Neuronal stem cell (in vitro differentiated cells): Measurements from ENCODE around the gene B4GALT5. TPM values are rescaled to one million over a fixed set of nuclear protein-coding genes. Genes with fewer than 3 reads are reported as not detected.
"Not testable (repeated sequence)": the region's sequence is repeated elsewhere in the genome, so short reads cannot be mapped to it uniquely, and the experiment has no call there.

Source experiments
- DNase-seq: peaks from one replicate; pipeline ENCODE4 v3.0.0-alpha.2; 2013; ENCODE audit warnings: low spot score
- H2AFZ ChIP-seq: one replicate; pipeline ENCODE4 v1.6.1; 2013; ENCODE audit warnings: mild to moderate bottlenecking, low read length, inconsistent platforms
- H2AK5ac ChIP-seq: 2 replicates; pipeline ENCODE4 v1.6.1; 2013; ENCODE audit warnings: low read depth, mild to moderate bottlenecking, inconsistent platforms, low read length, moderate library complexity, mixed read lengths
- H2BK120ac ChIP-seq: 2 replicates; pipeline ENCODE4 v1.6.1; 2013; ENCODE audit warnings: low read depth, mild to moderate bottlenecking, inconsistent platforms, low read length, moderate library complexity, mixed read lengths
- H2BK12ac ChIP-seq: one replicate; pipeline ENCODE4 v1.6.1; 2013; ENCODE audit warnings: low read length, inconsistent platforms
- H2BK15ac ChIP-seq: 2 replicates; pipeline ENCODE4 v1.6.1; 2013; ENCODE audit warnings: mild to moderate bottlenecking, low read length, inconsistent platforms, mixed read lengths
- H2BK5ac ChIP-seq: one replicate; pipeline ENCODE4 v1.6.1; 2013; ENCODE audit warnings: inconsistent platforms, mild to moderate bottlenecking, low read length, moderate library complexity
- H3K14ac ChIP-seq: one replicate; pipeline ENCODE4 v1.6.1; 2013; ENCODE audit warnings: low read length, inconsistent platforms
- H3K18ac ChIP-seq: 2 replicates; pipeline ENCODE4 v1.6.1; 2013; ENCODE audit warnings: low read length, inconsistent platforms
- H3K23ac ChIP-seq: 2 replicates; pipeline ENCODE4 v1.6.1; 2013; ENCODE audit warnings: low read depth, mild to moderate bottlenecking, mixed read lengths, low read length, inconsistent platforms; ENCODE audit not compliant: poor library complexity
- H3K27ac ChIP-seq: replicated peaks from 3 replicates; pipeline ENCODE4 v1.5.1; 2013; ENCODE audit warnings: low read length, inconsistent platforms
- H3K27me3 ChIP-seq, 3 experiments: 2 replicates each; pipeline ENCODE4 v1.6.1; 2013; ENCODE audit warnings: low read length in 3 of 3, mild to moderate bottlenecking in 2 of 3, inconsistent platforms in 1 of 3, low read depth in 1 of 3, mixed read lengths in 1 of 3, moderate library complexity in 1 of 3; ENCODE audit not compliant: control insufficient read depth in 3 of 3, insufficient read depth in 3 of 3
- H3K36me3 ChIP-seq, 2 donors: replicated peaks in 1 of 2; 2 replicates each; pipeline ENCODE4 v1.6.1; 2013; ENCODE audit warnings: low read length in 2 of 2; ENCODE audit not compliant: control insufficient read depth in 2 of 2, insufficient read depth in 2 of 2
- H3K4ac ChIP-seq: 2 replicates; pipeline ENCODE4 v1.6.1; 2013; ENCODE audit warnings: inconsistent platforms, mild to moderate bottlenecking, low read length, moderate library complexity
- H3K4me1 ChIP-seq, 2 donors: 1 replicate in 1 of 2; 2 replicates in 1 of 2; pipeline ENCODE4 v1.6.1; 2013; ENCODE audit warnings: low read length in 2 of 2, low read depth in 1 of 2; ENCODE audit not compliant: control insufficient read depth in 2 of 2, insufficient read depth in 1 of 2
- H3K4me2 ChIP-seq: one replicate; pipeline ENCODE4 v1.6.1; 2013; ENCODE audit warnings: mild to moderate bottlenecking, low read length, inconsistent platforms; ENCODE audit not compliant: insufficient read depth, poor library complexity, severe bottlenecking
- H3K4me3 ChIP-seq, 2 donors: 2 replicates each; pipeline ENCODE4 v1.5.1; 2013; ENCODE audit warnings: low read length in 2 of 2, mild to moderate bottlenecking in 2 of 2, inconsistent platforms in 1 of 2, moderate library complexity in 1 of 2
- H3K79me1 ChIP-seq: one replicate; pipeline ENCODE4 v1.6.1; 2013; ENCODE audit warnings: low read depth, mild to moderate bottlenecking, inconsistent platforms, low read length, moderate library complexity
- H3K9ac ChIP-seq: one replicate; pipeline ENCODE4 v1.6.1; 2013; ENCODE audit warnings: mild to moderate bottlenecking, low read depth, low read length, inconsistent platforms; ENCODE audit not compliant: poor library complexity
- H3K9me3 ChIP-seq, 2 donors: replicated peaks in 1 of 2; 2 replicates each; pipeline versions ENCODE3 to v1.6.1; 2013; ENCODE audit warnings: low read length in 2 of 2, mild to moderate bottlenecking in 2 of 2, inconsistent platforms in 1 of 2, low read depth in 1 of 2, mixed read lengths in 1 of 2, moderate library complexity in 1 of 2; ENCODE audit not compliant: control insufficient read depth in 2 of 2, insufficient read depth in 1 of 2
- H4K8ac ChIP-seq: one replicate; pipeline ENCODE4 v1.6.1; 2013; ENCODE audit warnings: low read depth, mild to moderate bottlenecking, inconsistent platforms, low read length, moderate library complexity
- H4K91ac ChIP-seq: one replicate; pipeline ENCODE4 v1.6.1; 2013; ENCODE audit warnings: low read length, low read depth, mild to moderate bottlenecking, inconsistent platforms; ENCODE audit not compliant: poor library complexity
- WGBS, 2 donors: extraction: QIAGEN DNeasy Blood & Tissue Kit; methylation state at CpG; one replicate each; pipeline ENCODE4 v1.1.7; 2013; ENCODE audit warnings: missing lambda C conversion rate in 2 of 2, mixed read lengths in 1 of 2; ENCODE audit not compliant: insufficient read length in 2 of 2, insufficient replicate concordance in 1 of 2; ENCODE audit errors: extremely low coverage in 2 of 2; 5-methylcytosine and 5-hydroxymethylcytosine counted together
- polyA plus RNA-seq, 2 experiments: library from polyadenylated mRNA; stranded (reverse); fragments of 200-250 nt; gene quantifications; one replicate each; pipeline ENCODE4 v1.2.3, GENCODE V29; 2013

Gene B4GALT5
- 46.5 TPM for polyA plus RNA-seq (2013, experiment 1 of 2)
- 48.5 TPM for polyA plus RNA-seq (2013, experiment 2 of 2)

GRCh38 chr20:49713753-49714712 is at the start of gene B4GALT5:
Gene B4GALT5, minus strand, starts transcription at chr20:49713878. Its CDS starts 188 bp downstream, at chr20:49713690.
- Histone ChIP-seq H3K4me1 (peaks cover 7 to 15% of the 10 kb centered on the region in 2 donors), H2AFZ (peak within 1 kb of the TSS; percentile 82), H2AK5ac (peak within 1 kb of the TSS; percentile 74), H3K4ac (no peak within 1 kb of the TSS), H3K27me3 (no peaks in the 10 kb centered on the region), H3K79me1 (peaks cover 9% of the 10 kb centered on the region), H3K36me3 (peaks cover 0 to 8% of the 10 kb centered on the region in 2 donors), H3K4me2 (peak within 1 kb of the TSS; percentile 76), H3K23ac (peak within 1 kb of the TSS; percentile 87), H2BK5ac (peak within 1 kb of the TSS; percentile 97), H3K27ac (peak within 1 kb of the TSS; percentile 80), H3K18ac (peak within 1 kb of the TSS; percentile 98), H4K8ac (no peak within 1 kb of the TSS), H3K4me3 (peak within 1 kb of the TSS; percentile 84 to 87), H2BK120ac (no peak within 1 kb of the TSS), H3K14ac (no peak within 1 kb of the TSS), H3K9me3 (no peaks in the 10 kb centered on the region), H4K91ac (no peak within 1 kb of the TSS), H2BK15ac (peak within 1 kb of the TSS; percentile 57), H3K9ac (peak within 1 kb of the TSS; percentile 94), H2BK12ac (no peak within 1 kb of the TSS)
- peak; percentile 84 for DNase-seq
- WGBS, 2 donors = no CpG with 5 or more reads among the region's 70 CpGs

DNA sequence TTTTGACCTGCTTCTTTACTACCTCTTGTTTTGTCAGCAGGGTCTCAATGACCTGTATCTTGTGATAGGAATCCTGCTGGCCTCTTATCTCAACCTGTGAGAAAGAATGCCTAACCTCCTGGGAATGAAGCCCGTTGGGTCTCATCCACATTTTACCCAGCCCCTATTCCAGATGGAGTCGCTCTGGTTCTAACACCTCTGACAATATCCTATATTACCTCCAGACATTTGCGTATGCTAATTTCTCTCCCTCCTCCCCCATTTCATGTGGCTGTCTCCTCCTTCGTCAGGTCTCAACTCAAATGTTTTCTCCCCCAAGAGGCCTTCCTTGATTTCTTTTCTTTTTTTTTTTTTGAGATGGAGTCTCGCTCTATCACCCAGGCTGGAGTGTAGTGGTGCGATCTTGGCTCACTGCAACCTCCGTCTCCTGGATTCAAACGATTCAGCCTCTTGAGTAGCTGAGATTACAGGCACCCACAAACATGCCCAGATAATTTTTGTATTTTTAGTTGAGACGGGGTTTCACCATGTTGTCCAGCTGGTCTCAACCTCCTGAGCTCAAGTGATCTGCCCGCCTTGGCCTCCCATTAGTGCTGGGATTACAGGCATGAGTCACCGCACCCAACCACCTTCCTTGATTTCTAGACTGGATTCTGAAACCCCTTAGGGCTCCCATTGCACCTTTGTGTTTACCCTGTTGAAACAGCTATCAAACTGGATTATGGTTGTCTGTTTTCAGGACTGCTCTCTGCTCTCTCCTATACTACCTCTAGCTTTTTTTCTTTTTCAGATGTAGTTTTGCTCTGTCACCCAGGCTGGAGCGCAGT is 49.5 kb upstream of the B4GALT5 start:
- peaks cover 12 to 13% of the 10 kb centered on the region in 2 donors for H3K4me1 ChIP-seq
- no peak overlapping the region for H3K27ac ChIP-seq
- H3K4ac ChIP-seq = no peak overlapping the region
- H3K23ac ChIP-seq = no peak overlapping the region
- H3K14ac ChIP-seq = no peak overlapping the region
- no peak overlapping the region for H2BK12ac ChIP-seq
- no peak overlapping the region for H2BK120ac ChIP-seq
- H2BK15ac ChIP-seq = no peak overlapping the region
- H2AK5ac ChIP-seq = no peak overlapping the region
- H3K4me3 ChIP-seq = no peak overlapping the region
- H4K8ac ChIP-seq = no peak overlapping the region
- H3K4me2 ChIP-seq = no peak overlapping the region
- no peaks in the 10 kb centered on the region for H3K9me3 ChIP-seq
- no CpG with 5 or more reads among the region's 12 CpGs for WGBS, 2 donors
- no peaks in the 10 kb centered on the region for H3K27me3 ChIP-seq
- H3K18ac ChIP-seq = no peak overlapping the region
- H3K9ac ChIP-seq = no peak overlapping the region
- no peak for DNase-seq
- no peak overlapping the region for H4K91ac ChIP-seq
- H2AFZ ChIP-seq = no peak overlapping the region
- H3K36me3 ChIP-seq = no peaks in the 10 kb centered on the region
- no peak overlapping the region for H2BK5ac ChIP-seq
- H3K79me1 ChIP-seq = no peaks in the 10 kb centered on the region

GRCh38 chr20:49761888-49762287 is 48.2 kb upstream of the B4GALT5 start:
- H2BK120ac ChIP-seq, H3K4ac ChIP-seq, H3K79me1 ChIP-seq, H4K8ac ChIP-seq, H3K18ac ChIP-seq, H3K9me3 ChIP-seq, H3K36me3 ChIP-seq, H4K91ac ChIP-seq, H3K14ac ChIP-seq, H2BK5ac ChIP-seq, H2AFZ ChIP-seq, H3K4me3 ChIP-seq, H3K4me2 ChIP-seq, H3K9ac ChIP-seq, H2AK5ac ChIP-seq, DNase-seq, H2BK15ac ChIP-seq, H3K27me3 ChIP-seq, H3K23ac ChIP-seq, H2BK12ac ChIP-seq, H3K27ac ChIP-seq: not testable (repeated sequence)
- no CpG with 5 or more reads among the region's 7 CpGs for WGBS, 2 donors
- peaks cover 8 to 10% of the 10 kb centered on the region in 2 donors for H3K4me1 ChIP-seq
